ENCODE data around the gene WDR4. TPM values are rescaled to one million over a fixed set of nuclear protein-coding genes. Genes with fewer than 3 reads are reported as not detected.
A peak's percentile ranks its signal among the peaks of the same experiment; 100 is the strongest.

Gene WDR4
- total and polyA plus RNA-seq, 2 of the 13 experiments (the other 11 are each of a cell fraction or from before 2014, with no cell fraction given): 11.3 to 14.4 TPM

GRCh38 chr21:42878993-42879787 lies at the start of gene WDR4 (continued):
- TF ChIP-seq SMAD1 (CRISPR knock-in tag; IDR thresholded peaks at IDR 0.05; ENCODE audit: borderline replicate concordance, low read depth): peak; percentile 73
- no peak for TF ChIP-seq HDAC6 (IDR thresholded peaks at IDR 0.05; ENCODE audit: low read depth, low read length)
- peak; percentile 89 for TF ChIP-seq USF2 (IDR thresholded peaks at IDR 0.05; ENCODE audit: low read depth, low read length)
- peak; percentile 95; the same call in 1 of the 2 replicates for TF ChIP-seq USF2 (CRISPR knock-in tag; IDR thresholded peaks at IDR 0.05; ENCODE audit: borderline replicate concordance)
- TF ChIP-seq RXRB (CRISPR knock-in tag; IDR thresholded peaks at IDR 0.05; ENCODE audit: borderline replicate concordance): peak; percentile 60
- TF ChIP-seq IRF9 (CRISPR knock-in tag; IDR thresholded peaks at IDR 0.05; ENCODE audit: borderline replicate concordance): peak; percentile 62; the same call in 1 of the 2 replicates
- TF ChIP-seq ZNF737 (CRISPR knock-in tag; IDR thresholded peaks at IDR 0.05; ENCODE audit: borderline replicate concordance): no peak
- 0 out of 2 replicates have a peak, but pooled peaks have one; percentile 60 for TF ChIP-seq HNRNPL (IDR thresholded peaks at IDR 0.05; ENCODE audit: low read depth, low read length)
- 0 out of 2 replicates have a peak, but pooled peaks have one; percentile 27 for TF ChIP-seq SNAI1 (CRISPR knock-in tag; IDR thresholded peaks at IDR 0.05; ENCODE audit: borderline replicate concordance)
- 0 out of 2 replicates have a peak, but pooled peaks have one; percentile 72 for TF ChIP-seq ZNF329 (CRISPR knock-in tag; IDR thresholded peaks at IDR 0.05; ENCODE audit: low read depth)
- no peak for TF ChIP-seq ZNF546 (CRISPR knock-in tag; conservative IDR thresholded peaks at IDR 0.05)
- TF ChIP-seq ZNF550 (CRISPR knock-in tag; IDR thresholded peaks at IDR 0.05; ENCODE audit: borderline replicate concordance): 0 out of 2 replicates have a peak, but pooled peaks have one; percentile 26
- TF ChIP-seq ZNF468 (CRISPR knock-in tag; IDR thresholded peaks at IDR 0.05): 0 out of 2 replicates have a peak, but pooled peaks have one; percentile 61
- TF ChIP-seq ZFP37 (CRISPR knock-in tag; IDR thresholded peaks at IDR 0.05; ENCODE audit: borderline replicate concordance): peak; percentile 77; the same call in 1 of the 2 replicates
- 0 out of 2 replicates have a peak, but pooled peaks have one; percentile 15 for TF ChIP-seq ZNF180 (CRISPR knock-in tag; IDR thresholded peaks at IDR 0.05; ENCODE audit: borderline replicate concordance, low read depth)
- TF ChIP-seq ZHX1 (CRISPR knock-in tag; IDR thresholded peaks at IDR 0.05; ENCODE audit: low read depth): 0 out of 2 replicates have a peak, but pooled peaks have one; percentile 51
- peak; percentile 23; the same call in 1 of the 2 replicates for TF ChIP-seq FOXC1 (CRISPR knock-in tag; IDR thresholded peaks at IDR 0.05; ENCODE audit: borderline replicate concordance)
- 0 out of 2 replicates have a peak, but pooled peaks have one; percentile 54 for TF ChIP-seq ZNF639 (CRISPR knock-in tag; conservative IDR thresholded peaks at IDR 0.05)

Measured in HepG2 (cell line).